RWPE1 (cell line): ENCODE measurements around the gene ZFAND3.

Source experiments
- CTCF ChIA-PET: fragments of 350-600 bp; sonication (Branson Sonifier 250); formaldehyde crosslinking; extraction: SDS; loops from one replicate; lab custom pipeline; 2021; lab: Yijun Ruan, JAX
- POLR2A ChIA-PET: fragments of 400-600 bp; formaldehyde crosslinking; extraction: SDS; loops from one replicate; lab custom pipeline; 2020; ENCODE audit warnings: antibody characterized with exemption; ENCODE audit not compliant: low non-redundant PET; lab: Yijun Ruan, JAX
- DNase-seq: peaks from one replicate; pipeline ENCODE4 v3.0.0; 2012; ENCODE audit warnings: low spot score
- H3K27ac ChIP-seq: fragments of 450-650 bp; 2 replicates; pipeline ENCODE4 v1.5.1; 2017
- CTCF ChIP-seq: fragments of 450-650 bp; conservative IDR thresholded peaks from 2 replicates; pipeline ENCODE4 v1.5.1; 2017; ENCODE audit warnings: low read depth, mild to moderate bottlenecking

ZFAND3 gene

GRCh38 chr6:38079107-38079506 lies 259.6 kb downstream of the ZFAND3 start:
- POLR2A ChIA-PET: no interaction called here
- CTCF ChIA-PET: no interaction called here
- DNase-seq: no peak

GRCh38 chr6:38079537-38079936 lies 260.0 kb downstream of the ZFAND3 start:
- ChIA-PET CTCF (no interaction called here), POLR2A (no interaction called here)
- no peak overlapping the region for H3K27ac ChIP-seq
- no peak for TF ChIP-seq CTCF
- no peak for DNase-seq

More at GRCh38 chr6:38079107-38079506, 259.6 kb downstream of the ZFAND3 start:
- no peak for TF ChIP-seq CTCF
- H3K27ac ChIP-seq: no peak overlapping the region

- ChIA-PET CTCF (no interaction called here), POLR2A (no interaction called here)
- no peak for TF ChIP-seq CTCF
- no peak overlapping the region for H3K27ac ChIP-seq
- DNase-seq: no peak
These were observed 260.8 kb downstream of the ZFAND3 start for GRCh38 chr6:38080360-38080759.

GRCh38 chr6:38080889-38081288 lies 261.4 kb downstream of the ZFAND3 start:
- CTCF ChIA-PET: no interaction called here
- no peak for TF ChIP-seq CTCF
- no peak for DNase-seq
- POLR2A ChIA-PET: no interaction called here
- H3K27ac ChIP-seq: no peak overlapping the region

GRCh38 chr6:38085031-38085430 lies 265.5 kb downstream of the ZFAND3 start:
- DNase-seq: no peak
- POLR2A ChIA-PET: no interaction called here
- CTCF ChIA-PET: no interaction called here
- H3K27ac ChIP-seq: no peak overlapping the region
- TF ChIP-seq CTCF: no peak

- POLR2A ChIA-PET: no interaction called here
- H3K27ac ChIP-seq: no peak overlapping the region
- no peak for TF ChIP-seq CTCF
- no peak for DNase-seq
- CTCF ChIA-PET: no interaction called here
These were observed 266.8 kb downstream of the ZFAND3 start for GRCh38 chr6:38086346-38086745.

GRCh38 chr6:38088010-38088409 lies 268.5 kb downstream of the ZFAND3 start:
- ChIA-PET CTCF (no interaction called here), POLR2A (no interaction called here)
- no peak overlapping the region for H3K27ac ChIP-seq
- DNase-seq: no peak
- no peak for TF ChIP-seq CTCF
